HG02588 (cell line): ENCODE measurements around the gene STXBP5L.
"Not testable (repeated sequence)": the region's sequence is repeated elsewhere in the genome, so short reads cannot be mapped to it uniquely, and the experiment has no call there.

ENCODE experiments used
- ATAC-seq: cut with Tn5 transposase; IDR thresholded peaks from one replicate; pipeline ENCODE4 v1.9.1; 2021; ENCODE audit warnings: mild to moderate bottlenecking, moderate library complexity; ENCODE audit not compliant: unreplicated experiment

STXBP5L gene

DNA sequence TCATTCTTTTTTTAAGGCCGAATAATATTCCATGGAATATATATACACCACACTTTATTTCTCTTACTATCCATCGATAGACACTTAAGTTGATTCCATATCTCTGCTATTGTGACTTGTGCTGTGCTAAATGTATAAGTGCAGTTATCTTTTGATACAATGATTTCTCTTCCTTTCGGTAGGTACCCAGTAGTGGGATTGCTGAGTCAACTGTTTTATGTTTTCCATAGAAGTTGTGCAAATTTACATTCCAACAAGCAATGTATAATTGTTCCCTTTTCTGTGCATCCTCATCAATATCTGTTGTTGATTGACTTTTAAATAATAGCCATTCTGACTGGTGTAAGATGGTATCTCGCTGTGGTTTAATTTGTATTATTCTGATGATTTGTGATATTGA is 81.0 kb downstream of the STXBP5L start:
- ATAC-seq = no peak

DNA sequence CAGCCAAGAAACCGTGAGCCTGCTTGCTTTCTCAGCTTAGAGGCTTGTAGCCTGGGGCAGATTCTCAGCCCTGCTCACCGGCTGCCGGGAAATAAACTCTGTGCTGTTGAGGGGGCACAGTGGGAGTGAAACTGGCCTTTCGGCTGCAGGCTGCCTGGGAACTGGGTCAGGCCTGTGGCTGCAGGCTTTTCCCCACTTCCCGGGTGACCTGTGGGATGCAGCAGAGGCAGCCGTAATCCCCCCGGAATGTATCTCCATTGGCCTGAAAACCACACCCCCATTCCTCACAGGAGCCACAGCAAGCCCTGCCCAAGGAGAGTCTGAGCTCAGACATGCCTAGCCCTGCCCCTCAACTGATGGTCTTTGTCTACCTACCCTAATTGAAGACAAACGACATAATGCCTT is 110.9 kb downstream of the STXBP5L start:
- no peak for ATAC-seq

DNA sequence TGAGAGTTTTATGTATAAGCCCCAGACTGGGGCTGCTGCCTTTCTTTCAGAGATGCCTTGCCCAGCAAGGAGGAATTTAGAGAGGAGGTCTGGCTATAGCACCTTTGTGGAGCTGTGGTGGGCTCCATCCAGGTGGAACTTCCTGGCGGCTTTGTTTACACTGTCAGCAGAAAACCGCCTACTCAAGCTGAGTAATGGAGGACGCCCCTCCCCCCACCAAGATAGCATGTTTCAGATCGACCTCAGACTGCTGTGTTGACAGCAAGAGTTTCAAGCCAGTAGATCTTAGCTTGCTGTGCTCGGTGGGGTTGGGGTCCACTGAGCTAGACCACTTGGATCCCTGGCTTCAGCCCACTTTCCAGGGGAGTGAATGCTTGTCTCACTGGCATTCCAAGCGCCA is 155.6 kb downstream of the STXBP5L start:
- ATAC-seq = no peak

DNA sequence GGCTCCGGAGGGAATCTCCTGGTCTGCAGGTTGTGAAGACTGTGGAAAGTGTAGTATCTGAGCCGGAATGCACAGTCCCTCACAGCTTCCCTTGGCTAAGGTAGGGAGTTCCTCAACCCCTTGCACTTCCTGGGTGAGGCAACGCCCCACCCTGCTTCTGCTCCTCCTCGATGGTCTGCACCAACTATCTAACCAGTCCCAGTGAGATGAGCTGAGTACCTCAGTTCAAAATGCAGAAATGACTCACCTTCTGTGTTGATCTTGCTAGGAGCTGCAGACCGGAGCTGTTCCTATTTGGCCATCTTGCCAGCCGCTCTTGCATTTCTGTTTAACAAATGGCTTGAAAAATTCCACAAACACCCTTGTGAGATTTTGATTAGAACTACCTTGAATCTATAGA is 156.1 kb downstream of the STXBP5L start:
- ATAC-seq = no peak

DNA sequence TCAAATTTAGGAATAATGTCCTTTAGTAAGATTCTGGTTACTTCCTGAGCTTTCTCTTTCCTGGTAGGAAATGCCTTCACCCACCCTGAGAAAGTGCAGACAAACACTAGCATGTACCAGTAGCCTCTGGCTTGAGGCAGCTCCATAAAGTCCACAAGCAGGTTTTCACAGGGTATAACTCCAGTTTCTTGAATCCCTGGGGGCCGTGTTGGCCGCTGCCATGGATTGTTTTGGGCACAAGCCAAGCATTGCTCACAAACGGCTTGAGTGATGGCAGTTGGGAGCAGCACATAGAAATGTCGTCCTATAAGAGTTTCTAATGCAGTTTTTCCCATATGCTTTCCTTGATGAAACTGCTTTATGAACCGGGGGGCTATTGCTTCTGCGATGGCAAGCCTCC is 164.1 kb downstream of the STXBP5L start:
- ATAC-seq = no peak

DNA sequence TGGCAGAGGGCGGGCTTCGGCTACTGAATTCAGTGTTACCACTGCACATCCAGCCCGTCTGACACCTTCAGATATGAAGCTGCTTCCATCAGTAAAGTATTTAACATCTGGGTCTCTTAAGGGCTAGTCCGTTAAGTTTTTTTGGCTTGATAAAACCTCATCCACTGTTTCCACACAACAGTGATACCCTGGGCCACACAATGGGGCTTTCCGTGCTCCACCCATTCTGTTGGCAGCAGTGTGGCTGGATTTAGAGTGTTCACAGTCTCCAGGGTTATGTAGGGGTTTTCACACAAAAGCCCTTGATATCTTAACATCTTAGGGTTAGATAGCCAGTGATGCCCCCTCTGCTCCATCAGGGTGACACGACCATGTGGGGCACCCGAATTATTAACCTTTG is 165.0 kb downstream of the STXBP5L start:
- ATAC-seq = no peak

DNA sequence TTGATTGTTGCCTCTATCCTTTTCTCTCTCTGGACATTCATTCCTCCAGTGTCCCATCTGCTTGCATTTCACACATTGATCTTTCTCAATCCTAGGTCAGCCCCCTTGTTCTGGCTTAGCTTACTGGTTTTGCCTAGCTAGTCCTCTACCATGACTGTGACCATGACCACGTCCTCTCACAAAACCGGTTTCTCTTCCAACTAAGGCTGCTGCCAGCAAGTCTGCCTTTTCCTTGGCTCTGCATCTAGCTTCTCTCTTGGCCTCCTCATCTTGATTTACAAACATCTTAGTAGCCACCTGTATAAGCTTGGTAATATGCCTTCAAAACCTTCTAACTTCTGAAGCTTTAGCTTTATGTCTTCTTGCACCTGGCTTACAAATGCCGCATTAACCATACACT is 167.2 kb downstream of the STXBP5L start:
- no peak for ATAC-seq

DNA sequence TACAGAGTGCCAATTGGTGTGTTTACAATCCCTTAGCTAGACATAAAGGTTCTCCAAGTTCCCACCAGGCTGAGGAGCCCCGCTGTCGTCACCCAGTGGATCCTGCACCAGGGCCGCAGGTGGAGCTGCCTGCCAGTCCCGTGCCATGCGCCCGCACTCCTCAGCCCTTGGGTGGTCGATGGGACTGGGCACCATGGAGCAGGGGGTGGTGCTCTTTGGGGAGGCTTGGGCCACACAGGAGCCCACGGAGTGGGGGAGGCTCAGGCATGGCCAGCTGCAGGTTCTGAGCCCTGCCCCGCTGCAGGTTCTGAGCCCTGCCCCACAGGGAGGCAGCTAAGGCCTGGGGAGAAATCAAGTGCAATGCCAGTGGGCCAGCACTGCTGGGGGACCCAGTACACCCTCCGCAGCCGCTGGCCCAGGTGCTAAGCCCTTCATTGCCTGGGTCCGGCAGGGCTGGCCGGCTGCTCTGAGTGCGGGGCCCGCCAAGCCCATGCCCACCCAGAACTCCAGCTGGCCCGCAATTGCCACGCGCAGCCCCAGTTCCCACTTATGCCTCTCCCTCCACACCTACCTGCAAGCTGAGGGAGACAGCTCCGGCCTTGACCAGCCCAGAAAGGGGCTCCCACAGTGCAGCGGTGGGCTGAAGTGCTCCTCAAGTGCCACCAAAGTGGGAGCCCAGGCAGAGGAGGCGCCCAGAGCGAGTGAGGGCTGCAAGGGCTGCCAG is 170.5 kb downstream of the STXBP5L start:
- ATAC-seq = not testable (repeated sequence)

DNA sequence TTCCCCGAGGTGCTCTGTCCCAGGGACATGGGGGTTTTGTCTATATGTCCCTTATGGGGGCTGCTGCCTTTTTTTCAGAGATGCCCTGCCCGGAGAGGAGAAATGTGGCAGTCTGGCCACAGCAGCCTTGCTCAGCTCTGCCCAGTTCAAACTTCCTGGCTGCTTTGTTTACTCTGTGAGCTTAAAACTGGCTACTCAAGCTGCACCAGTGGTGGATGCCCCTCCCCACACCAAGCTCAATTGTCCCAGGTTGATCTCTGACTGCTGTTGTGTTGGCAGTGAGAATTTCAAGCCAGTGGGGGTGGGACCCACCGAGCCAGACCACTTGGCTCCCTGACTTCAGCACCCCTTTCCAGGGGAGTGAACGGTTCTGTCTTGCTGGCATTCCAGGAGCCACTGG is 188.9 kb downstream of the STXBP5L start:
- no peak for ATAC-seq

DNA sequence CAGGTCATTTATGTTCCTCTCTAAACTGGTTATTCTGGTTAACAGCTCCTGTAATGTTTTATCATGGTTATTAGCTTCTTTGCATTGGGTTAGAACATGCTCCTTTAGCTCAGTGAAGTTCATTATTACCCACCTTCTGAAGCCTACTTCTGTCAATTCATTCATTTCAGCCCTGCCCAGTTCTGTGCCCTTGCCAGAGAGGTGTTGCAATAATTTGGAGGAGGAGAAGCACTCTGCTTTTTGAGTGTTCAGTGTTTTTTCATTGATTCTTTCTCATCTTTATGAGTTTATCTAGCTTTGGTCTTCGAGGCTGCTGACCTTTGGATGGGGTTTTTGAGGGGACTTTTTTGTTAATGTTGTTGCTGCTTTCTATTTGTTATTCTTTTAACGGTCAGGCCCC is 203.1 kb downstream of the STXBP5L start:
- not testable (repeated sequence) for ATAC-seq

DNA sequence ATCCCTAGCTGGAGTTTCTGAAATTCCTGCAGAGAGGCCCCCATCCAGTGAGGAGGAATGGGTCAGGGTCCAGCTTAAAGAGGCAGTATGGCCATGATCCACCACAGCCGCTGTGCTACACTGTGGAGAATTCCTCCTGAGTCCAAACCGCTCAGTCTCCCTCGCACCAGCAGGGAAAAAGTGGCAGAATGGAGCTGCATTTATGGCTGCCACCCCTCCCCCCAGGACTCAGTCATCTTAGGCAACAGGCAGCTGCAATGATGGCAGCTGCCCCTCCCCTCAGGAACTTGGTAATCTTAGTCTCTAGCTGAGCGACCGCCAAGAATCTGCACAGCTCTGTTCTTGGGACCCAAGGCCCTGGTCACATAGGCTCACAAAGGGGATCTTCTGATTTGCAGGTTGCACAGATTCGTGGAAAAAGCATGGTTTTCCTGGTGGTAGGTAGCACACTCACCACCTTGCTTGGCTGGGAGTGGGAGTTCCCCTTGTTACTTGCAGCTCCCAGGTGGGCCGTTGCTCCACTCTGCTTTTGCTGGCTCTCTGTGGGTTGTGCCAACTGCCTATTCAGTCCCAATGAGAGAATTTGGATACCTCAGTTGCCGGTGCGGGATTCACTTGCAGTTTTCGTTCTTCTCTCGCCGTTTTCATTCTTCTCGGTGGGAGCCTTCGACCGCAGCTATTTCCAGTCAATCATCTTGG is 204.1 kb downstream of the STXBP5L start:
- ATAC-seq = no peak

DNA sequence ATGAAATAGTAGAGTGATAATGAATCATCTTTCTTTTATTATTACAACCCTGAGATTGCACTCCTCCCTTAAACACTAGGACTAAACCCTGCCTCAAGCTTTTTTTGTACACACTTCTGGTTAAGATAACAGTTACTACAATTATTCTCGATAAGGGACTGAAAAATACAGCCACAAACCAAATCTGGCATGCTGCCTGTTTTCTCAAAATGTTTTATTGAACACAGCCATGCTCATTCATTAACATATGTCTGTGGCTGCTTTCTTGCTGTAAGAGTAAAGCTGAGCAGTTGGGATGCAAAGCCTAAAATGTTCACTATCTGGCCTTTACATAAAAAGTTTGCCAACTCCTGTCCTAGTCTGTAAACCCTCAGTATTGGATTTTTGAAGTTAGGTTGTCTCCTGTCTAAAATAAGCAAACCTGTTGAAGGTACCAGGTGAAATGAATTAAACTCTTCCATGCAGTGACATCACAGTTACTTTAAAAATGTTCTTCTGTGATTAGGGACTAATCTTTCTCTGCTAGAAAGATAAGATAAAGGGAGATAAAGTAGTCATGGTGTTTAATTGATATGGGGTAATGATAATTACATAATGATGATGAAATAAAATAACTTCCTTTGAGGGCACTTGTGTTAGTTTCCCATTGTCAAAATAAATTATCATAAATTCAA is 218.2 kb downstream of the STXBP5L start:
- no peak for ATAC-seq

DNA sequence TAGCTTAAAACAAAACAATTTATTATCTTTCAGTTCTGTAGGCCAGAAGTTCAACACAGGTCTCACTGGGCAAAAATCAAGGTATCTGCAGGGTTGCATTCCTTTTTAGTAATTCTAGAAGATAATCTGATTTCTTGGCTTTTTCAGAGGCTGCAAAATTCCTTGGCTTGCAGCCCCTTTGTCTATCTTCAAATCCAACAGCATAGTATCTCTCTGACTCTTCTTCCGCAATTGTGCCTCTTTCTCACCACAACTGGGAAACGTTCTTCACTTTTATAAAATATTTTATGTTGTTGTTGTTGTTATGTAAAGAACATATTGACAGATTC is 218.7 kb downstream of the STXBP5L start:
- no peak for ATAC-seq

DNA sequence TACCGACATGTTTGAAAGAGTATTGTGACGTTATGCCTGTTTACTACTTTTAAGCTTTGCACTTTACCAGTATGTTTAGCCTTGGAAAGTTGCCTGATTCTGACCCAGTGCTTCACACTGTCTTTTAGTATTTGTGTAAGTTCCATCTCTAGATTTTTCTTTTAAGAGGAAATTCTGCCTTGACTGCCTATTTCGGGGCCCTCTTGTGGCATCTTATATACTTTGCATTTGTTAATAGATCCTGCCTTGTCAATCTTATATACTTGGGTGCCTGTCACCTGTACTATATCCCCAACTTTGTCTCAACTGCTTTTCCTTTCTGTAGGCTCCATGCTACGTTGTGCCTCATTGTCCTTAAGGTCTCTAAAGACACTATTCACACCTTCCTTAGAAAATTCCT is 244.6 kb downstream of the STXBP5L start:
- no peak for ATAC-seq

DNA sequence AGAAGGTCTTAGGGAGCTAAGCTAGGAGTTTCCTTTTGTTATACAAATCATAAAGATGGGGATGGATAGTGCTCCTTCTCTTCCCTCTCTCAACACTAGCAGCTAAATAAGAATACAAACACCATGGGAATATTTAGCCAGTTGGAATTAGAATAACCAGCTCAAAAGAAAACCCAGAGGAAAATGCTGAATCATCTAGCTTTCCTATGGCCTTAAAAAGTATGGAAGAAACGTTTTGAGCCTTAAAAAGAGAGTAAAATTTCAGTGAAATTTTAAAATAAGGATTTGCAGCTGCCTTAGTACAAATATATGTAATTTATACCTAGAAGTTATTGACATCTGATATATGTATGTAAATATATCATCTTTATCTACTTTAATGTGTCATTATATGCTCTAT is 245.8 kb downstream of the STXBP5L start:
- no peak for ATAC-seq

DNA sequence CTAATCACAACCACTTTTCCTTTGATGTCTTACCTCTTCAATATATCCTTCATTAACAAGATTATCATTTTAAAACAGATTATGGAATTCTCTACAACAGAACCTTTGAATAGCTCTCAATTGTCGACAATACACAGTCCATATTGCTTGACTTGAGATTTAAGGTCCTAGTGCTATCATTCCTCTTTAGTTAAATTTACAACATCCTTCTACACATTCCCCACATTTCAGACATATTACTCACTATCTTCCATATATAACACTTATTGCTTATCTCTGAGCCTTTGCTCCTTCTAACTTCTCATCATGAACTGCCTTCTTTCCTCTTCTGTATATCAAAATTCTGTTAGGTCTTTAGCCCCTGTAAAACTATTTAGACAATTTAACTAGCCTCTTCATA is 247.0 kb downstream of the STXBP5L start:
- no peak for ATAC-seq

DNA sequence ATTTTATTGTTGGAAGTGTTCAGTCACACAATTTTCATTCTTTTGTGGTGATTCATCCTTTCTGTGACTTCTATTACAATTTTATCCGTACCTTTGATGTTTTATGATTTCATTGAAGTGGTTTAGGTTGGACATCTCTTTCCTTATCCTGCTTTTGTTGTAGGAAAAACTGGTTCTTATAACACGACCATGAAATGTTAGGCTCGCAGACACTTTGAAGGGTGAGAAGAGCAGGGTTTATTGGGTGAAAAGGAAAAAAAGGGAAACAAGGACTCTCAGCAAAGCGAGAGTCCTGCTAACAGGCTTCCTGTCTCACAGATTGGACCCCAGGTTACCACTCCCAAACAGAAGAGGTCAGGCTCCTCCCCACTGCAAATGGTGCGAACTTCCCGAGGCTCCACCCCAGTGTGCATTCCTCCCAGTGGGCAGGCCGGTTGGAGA is 257.4 kb downstream of the STXBP5L start:
- ATAC-seq = no peak

DNA sequence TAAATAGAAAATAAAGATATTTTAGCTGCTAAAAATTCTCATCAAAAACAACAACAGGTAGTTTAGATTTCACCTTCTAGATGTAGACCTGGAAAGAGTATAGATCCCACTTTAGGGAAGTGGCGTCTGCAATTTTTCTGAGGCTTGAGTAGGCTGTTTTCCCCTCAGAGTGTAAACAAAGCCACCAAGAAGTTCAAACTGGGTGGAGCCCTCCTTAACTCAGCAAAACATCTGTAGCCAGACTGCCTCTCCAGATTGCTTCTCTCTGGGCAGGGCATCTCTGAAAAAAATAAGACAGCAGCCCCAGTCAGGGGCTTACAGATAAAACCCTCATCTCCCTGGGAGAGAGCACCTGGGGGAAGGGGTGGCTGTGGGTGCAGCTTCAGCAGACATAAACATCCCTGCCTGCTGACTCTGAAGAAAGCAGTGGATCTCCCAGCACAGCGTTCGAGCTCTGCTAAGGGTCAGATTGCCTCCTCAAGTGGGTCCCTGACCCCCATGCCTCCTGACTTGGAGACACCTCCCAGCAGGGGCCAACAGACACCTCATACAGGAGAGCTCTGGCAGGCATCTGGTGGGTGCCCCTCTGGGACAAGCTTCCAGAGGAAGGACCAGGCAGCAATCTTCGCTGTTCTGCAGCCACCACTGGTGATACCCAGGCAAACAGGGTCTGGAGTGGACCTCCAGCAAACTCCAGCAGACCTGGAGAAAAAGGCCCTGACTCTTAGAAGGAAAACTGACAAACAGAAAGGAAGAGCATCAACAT is 259.6 kb downstream of the STXBP5L start:
- no peak for ATAC-seq

DNA sequence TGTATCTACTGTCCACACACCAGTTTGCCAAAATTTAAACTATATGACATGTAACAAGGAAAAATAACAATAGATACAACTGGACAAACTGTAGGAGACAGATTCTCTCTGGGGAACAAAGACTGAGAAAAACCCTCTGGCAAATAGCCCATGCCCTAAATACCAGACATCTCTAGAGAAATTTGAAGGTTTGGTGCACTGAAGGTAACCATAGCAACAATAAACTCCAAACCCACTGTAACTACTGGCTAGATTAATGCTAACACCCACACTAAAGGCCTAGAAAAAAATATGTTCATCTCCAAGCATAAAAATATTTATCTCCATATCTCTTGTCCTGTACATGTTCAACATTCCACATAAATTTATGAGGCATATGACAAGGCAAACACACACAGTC is 267.1 kb downstream of the STXBP5L start:
- no peak for ATAC-seq

DNA sequence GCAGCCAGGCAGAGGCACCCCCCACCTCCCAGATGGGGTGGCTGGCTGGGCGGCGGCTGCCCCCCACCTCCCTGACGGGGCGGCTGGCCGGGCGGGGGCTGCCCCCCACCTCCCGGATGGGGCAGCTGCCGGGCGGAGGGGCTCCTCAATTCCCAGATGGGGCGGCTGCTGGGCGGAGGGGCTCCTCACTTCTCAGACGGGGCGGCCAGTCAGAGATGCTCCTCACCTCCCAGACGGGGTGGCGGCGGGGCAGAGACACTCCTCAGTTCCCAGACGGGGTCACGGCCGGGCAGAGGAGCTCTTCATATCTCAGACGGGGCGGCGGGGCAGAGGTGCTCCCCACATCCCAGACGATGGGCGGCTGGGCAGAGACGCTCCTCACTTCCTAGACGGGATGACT is 282.6 kb downstream of the STXBP5L start:
- ATAC-seq = not testable (repeated sequence)

DNA sequence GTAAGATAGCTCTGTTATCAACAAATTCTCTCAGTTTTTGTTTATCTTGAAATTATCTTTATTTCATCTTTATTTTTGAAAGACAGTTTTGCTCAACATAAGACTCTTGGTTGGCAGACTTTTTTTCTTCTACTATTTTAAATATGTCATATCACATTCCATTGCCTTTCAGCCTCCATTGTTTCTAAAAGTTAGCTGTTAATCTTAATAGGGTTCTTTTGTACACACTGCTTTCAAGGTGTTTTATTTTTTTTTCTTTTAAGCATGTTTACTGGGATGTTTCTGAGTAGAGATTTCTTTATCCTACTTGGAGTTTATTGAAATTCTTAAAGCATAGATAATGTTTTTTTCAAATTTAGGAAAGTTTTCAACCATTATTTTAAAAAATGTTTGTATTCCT is 294.6 kb downstream of the STXBP5L start:
- no peak for ATAC-seq
